HepG2 (cell line): ENCODE measurements around the gene STK25. TPM values are rescaled to one million over a fixed set of nuclear protein-coding genes. Genes with fewer than 3 reads are reported as not detected.

Experiments used
- EHMT2 ChIP-seq: fragments of 200-600 bp; sonication (generic); IDR thresholded peaks from 2 replicates; pipeline ENCODE4 v1.7.0; 2017; ENCODE audit warnings: antibody characterized with exemption, low read depth, low read length, borderline replicate concordance
- GPN1 ChIP-seq: sonication (generic); formaldehyde crosslinking; IDR thresholded peaks from 2 replicates; pipeline ENCODE4 v1.5.1; 2020; ENCODE audit warnings: missing genetic modification reagents, borderline replicate concordance
- HDAC1 ChIP-seq: sonication (generic); formaldehyde crosslinking; IDR thresholded peaks from 2 replicates; pipeline ENCODE4 v1.5.1; 2020; ENCODE audit warnings: mild to moderate bottlenecking, missing genetic modification reagents
- KLF6 ChIP-seq: IDR thresholded peaks from 2 replicates; pipeline ENCODE4 v1.8.0; 2016; ENCODE audit warnings: missing biosample characterization, missing genetic modification reagents
- MIER3 ChIP-seq: IDR thresholded peaks from 2 replicates; pipeline ENCODE4 v1.6.1; 2016; ENCODE audit warnings: missing compliant biosample characterization, borderline replicate concordance
- TCF12 ChIP-seq, 2 experiments: fragments of 450-650 bp in 1 of 2; sonication (generic) in 1 of 2; formaldehyde crosslinking in 1 of 2; IDR thresholded peaks; 2 replicates each; pipeline versions ENCODE4 v1.6.1 to v1.8.0; 2017 to 2022; ENCODE audit warnings: antibody characterized with exemption in 1 of 2, mild to moderate bottlenecking in 1 of 2, missing genetic modification reagents in 1 of 2, moderate library complexity in 1 of 2
- ZC3H13 ChIP-seq: sonication (generic); formaldehyde crosslinking; IDR thresholded peaks from 2 replicates; pipeline ENCODE4 v1.8.1; 2023; ENCODE audit warnings: mild to moderate bottlenecking, missing genetic modification reagents, moderate library complexity
- ZNF180 ChIP-seq: sonication (generic); formaldehyde crosslinking; IDR thresholded peaks from 2 replicates; pipeline ENCODE4 v1.4.0; 2020; ENCODE audit warnings: low read depth, missing genetic modification reagents, borderline replicate concordance
- ZNF333 ChIP-seq: sonication (generic); formaldehyde crosslinking; IDR thresholded peaks from 2 replicates; pipeline ENCODE4 v1.4.0; 2020; ENCODE audit warnings: mild to moderate bottlenecking, missing genetic modification reagents, borderline replicate concordance
- ZNF414 ChIP-seq: sonication (generic); formaldehyde crosslinking; IDR thresholded peaks from 2 replicates; pipeline ENCODE4 v1.5.0; 2020; ENCODE audit warnings: missing genetic modification reagents
- ZNF709 ChIP-seq: sonication (generic); formaldehyde crosslinking; IDR thresholded peaks from 2 replicates; pipeline ENCODE4 v1.5.0; 2020; ENCODE audit warnings: mild to moderate bottlenecking, missing genetic modification reagents
- polyA plus RNA-seq, 8 experiments: library from polyadenylated mRNA; depleted of rRNA in 3 of 8; stranded (reverse) in 7 of 8; unstranded in 1 of 8; fragments of >200 nt; fragmentation: Illumina TruSeq in 4 of 8; extraction: Trizol in 4 of 8; gene quantifications; 2 replicates each; pipeline versions ENCODE4 v1.2.1 to v1.2.3, GENCODE V29; 2011 to 2016; ENCODE audit warnings: low read depth in 4 of 8, missing spikeins in 1 of 8, mixed read lengths in 1 of 8; ENCODE audit not compliant: insufficient read depth in 1 of 8
- total RNA-seq, 5 experiments: library from RNA; depleted of rRNA; stranded (reverse); fragments of >200 nt; fragmentation: Illumina TruSeq; extraction: Trizol; gene quantifications; 2 replicates each; pipeline ENCODE4 v1.2.3, GENCODE V29; 2016; ENCODE audit warnings: low read depth in 1 of 5
- TF ChIP-seq, protein P1 (sequence below): sonication (generic); formaldehyde crosslinking; IDR thresholded peaks from 2 replicates; pipeline ENCODE4 v1.4.0; 2020; ENCODE audit warnings: missing genetic modification reagents
- TF ChIP-seq, protein P2 (sequence below): sonication (generic); formaldehyde crosslinking; IDR thresholded peaks from 2 replicates; pipeline ENCODE4 v1.8.1; 2023; ENCODE audit warnings: mild to moderate bottlenecking, missing genetic modification reagents, borderline replicate concordance
- TF ChIP-seq, protein P3 (sequence below): sonication (generic); formaldehyde crosslinking; IDR thresholded peaks from 2 replicates; pipeline ENCODE4 v1.8.0; 2022; ENCODE audit warnings: missing genetic modification reagents, low read depth, mild to moderate bottlenecking, borderline replicate concordance
- TF ChIP-seq, protein P4 (sequence below): sonication (generic); formaldehyde crosslinking; IDR thresholded peaks from 2 replicates; pipeline ENCODE4 v1.5.0; 2020; ENCODE audit warnings: mild to moderate bottlenecking, missing genetic modification reagents
- TF ChIP-seq, protein P5 (sequence below): sonication (generic); formaldehyde crosslinking; IDR thresholded peaks from 2 replicates; pipeline ENCODE4 v1.4.0; 2020; ENCODE audit warnings: missing genetic modification reagents, borderline replicate concordance

Gene STK25
- total and polyA plus RNA-seq, 2 of the 13 experiments (the other 11 are each of a cell fraction or from before 2014, with no cell fraction given), result 177 to 481 TPM

DNA sequence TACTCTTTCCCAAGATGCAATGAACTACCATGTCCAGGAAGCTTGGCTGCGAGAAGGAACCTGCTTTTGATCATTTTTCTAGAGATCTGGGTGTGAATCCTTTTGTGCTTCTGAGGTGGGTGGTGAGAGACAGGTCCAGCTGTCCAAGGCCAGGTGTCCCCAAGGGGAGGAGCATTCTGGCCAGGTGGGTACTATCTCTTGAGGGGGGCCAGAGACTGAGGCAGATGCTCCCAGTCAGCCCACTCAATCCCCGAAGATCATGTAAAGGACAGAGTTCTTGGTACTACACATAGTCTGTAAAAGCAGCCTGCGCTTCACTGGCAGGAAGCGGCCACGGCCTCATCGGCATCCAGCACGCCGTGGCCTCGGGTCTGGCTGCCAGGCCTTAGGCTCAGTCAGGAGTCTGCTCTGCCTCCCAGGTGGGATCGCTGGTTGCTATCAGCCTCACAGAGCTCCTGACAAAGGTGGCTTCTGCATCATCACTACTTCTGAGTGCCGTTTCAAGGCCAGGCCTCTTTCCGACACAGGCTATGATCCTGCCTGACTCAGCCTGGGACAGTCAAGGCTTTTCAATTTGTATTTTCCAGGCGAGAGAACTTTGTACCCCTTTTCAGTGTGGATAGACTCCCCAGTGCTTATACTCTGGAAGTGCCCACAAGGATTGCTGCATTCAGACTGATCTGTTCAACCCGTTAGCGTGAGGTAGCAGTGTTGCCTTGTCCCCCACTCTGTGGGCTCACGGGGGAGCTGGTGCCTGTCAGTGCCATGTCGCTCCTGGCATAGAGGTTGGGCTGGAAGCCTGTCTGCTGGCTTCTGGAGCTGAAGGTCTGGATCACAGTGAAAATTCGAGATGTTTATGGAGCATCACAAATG is 29.1 kb downstream of the STK25 start (continued):
- TF ChIP-seq KLF6 (CRISPR knock-in tag) (no peak), ZNF180 (CRISPR knock-in tag) (no peak), HDAC1 (CRISPR knock-in tag) (no peak), ZNF333 (no peak), EHMT2 (no peak), TCF12 (IDR thresholded peaks at IDR 0.05) (no peak), TCF12 (CRISPR knock-in tag; IDR thresholded peaks at IDR 0.05) (no peak), ZNF414 (no peak), MIER3 (CRISPR knock-in tag) (0 out of 2 replicates have a peak, but pooled peaks have one; percentile 15), GPN1 (CRISPR knock-in tag) (no peak), ZC3H13 (CRISPR knock-in tag) (no peak), ZNF709 (no peak)
- TF ChIP-seq, protein P1, sequence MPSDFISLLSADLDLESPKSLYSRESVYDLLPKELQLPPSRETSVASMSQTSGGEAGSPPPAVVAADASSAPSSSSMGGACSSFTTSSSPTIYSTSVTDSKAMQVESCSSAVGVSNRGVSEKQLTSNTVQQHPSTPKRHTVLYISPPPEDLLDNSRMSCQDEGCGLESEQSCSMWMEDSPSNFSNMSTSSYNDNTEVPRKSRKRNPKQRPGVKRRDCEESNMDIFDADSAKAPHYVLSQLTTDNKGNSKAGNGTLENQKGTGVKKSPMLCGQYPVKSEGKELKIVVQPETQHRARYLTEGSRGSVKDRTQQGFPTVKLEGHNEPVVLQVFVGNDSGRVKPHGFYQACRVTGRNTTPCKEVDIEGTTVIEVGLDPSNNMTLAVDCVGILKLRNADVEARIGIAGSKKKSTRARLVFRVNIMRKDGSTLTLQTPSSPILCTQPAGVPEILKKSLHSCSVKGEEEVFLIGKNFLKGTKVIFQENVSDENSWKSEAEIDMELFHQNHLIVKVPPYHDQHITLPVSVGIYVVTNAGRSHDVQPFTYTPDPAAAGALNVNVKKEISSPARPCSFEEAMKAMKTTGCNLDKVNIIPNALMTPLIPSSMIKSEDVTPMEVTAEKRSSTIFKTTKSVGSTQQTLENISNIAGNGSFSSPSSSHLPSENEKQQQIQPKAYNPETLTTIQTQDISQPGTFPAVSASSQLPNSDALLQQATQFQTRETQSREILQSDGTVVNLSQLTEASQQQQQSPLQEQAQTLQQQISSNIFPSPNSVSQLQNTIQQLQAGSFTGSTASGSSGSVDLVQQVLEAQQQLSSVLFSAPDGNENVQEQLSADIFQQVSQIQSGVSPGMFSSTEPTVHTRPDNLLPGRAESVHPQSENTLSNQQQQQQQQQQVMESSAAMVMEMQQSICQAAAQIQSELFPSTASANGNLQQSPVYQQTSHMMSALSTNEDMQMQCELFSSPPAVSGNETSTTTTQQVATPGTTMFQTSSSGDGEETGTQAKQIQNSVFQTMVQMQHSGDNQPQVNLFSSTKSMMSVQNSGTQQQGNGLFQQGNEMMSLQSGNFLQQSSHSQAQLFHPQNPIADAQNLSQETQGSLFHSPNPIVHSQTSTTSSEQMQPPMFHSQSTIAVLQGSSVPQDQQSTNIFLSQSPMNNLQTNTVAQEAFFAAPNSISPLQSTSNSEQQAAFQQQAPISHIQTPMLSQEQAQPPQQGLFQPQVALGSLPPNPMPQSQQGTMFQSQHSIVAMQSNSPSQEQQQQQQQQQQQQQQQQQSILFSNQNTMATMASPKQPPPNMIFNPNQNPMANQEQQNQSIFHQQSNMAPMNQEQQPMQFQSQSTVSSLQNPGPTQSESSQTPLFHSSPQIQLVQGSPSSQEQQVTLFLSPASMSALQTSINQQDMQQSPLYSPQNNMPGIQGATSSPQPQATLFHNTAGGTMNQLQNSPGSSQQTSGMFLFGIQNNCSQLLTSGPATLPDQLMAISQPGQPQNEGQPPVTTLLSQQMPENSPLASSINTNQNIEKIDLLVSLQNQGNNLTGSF (CRISPR knock-in tag), result no peak
- TF ChIP-seq, protein P2, sequence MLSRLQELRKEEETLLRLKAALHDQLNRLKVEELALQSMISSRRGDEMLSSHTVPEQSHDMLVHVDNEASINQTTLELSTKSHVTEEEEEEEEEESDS (CRISPR knock-in tag), result no peak
- TF ChIP-seq, protein P3, sequence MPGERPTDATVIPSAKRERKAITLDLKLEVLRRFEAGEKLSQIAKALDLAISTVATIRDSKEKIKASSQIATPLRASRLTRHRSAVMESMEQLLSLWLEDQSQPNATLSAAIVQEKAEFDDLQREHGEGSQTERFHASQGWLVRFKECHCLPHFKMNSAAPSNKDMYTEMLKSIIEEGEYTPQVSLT (CRISPR knock-in tag), result no peak
- TF ChIP-seq, protein P4, sequence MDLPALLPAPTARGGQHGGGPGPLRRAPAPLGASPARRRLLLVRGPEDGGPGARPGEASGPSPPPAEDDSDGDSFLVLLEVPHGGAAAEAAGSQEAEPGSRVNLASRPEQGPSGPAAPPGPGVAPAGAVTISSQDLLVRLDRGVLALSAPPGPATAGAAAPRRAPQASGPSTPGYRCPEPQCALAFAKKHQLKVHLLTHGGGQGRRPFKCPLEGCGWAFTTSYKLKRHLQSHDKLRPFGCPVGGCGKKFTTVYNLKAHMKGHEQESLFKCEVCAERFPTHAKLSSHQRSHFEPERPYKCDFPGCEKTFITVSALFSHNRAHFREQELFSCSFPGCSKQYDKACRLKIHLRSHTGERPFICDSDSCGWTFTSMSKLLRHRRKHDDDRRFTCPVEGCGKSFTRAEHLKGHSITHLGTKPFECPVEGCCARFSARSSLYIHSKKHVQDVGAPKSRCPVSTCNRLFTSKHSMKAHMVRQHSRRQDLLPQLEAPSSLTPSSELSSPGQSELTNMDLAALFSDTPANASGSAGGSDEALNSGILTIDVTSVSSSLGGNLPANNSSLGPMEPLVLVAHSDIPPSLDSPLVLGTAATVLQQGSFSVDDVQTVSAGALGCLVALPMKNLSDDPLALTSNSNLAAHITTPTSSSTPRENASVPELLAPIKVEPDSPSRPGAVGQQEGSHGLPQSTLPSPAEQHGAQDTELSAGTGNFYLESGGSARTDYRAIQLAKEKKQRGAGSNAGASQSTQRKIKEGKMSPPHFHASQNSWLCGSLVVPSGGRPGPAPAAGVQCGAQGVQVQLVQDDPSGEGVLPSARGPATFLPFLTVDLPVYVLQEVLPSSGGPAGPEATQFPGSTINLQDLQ (CRISPR knock-in tag), result no peak; the same call in 1 of the 2 replicates
- TF ChIP-seq, protein P5, sequence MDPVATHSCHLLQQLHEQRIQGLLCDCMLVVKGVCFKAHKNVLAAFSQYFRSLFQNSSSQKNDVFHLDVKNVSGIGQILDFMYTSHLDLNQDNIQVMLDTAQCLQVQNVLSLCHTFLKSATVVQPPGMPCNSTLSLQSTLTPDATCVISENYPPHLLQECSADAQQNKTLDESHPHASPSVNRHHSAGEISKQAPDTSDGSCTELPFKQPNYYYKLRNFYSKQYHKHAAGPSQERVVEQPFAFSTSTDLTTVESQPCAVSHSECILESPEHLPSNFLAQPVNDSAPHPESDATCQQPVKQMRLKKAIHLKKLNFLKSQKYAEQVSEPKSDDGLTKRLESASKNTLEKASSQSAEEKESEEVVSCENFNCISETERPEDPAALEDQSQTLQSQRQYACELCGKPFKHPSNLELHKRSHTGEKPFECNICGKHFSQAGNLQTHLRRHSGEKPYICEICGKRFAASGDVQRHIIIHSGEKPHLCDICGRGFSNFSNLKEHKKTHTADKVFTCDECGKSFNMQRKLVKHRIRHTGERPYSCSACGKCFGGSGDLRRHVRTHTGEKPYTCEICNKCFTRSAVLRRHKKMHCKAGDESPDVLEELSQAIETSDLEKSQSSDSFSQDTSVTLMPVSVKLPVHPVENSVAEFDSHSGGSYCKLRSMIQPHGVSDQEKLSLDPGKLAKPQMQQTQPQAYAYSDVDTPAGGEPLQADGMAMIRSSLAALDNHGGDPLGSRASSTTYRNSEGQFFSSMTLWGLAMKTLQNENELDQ (CRISPR knock-in tag), result no peak
